ENCODE results near the gene CAD.
A peak's percentile ranks its signal among the peaks of the same experiment; 100 is the strongest.
"Not testable (repeated sequence)": the region's sequence is repeated elsewhere in the genome, so short reads cannot be mapped to it uniquely, and the experiment has no call there.

CAD gene

GRCh38 chr2:27264253-27264752 lies 47.1 kb downstream of the CAD start:
- no peaks in the 10 kb centered on the region for H3K9me3 ChIP-seq (ENCODE audit: severe bottlenecking)
- DNase-seq = peak; percentile 71
- H3K27me3 ChIP-seq (ENCODE audit: insufficient read depth, low read depth, severe bottlenecking) = peaks cover 29% of the 10 kb centered on the region
- H3K4me3 ChIP-seq (ENCODE audit: low read depth, low read length) = peak overlapping the region; percentile 76
- H3K36me3 ChIP-seq = no peaks in the 10 kb centered on the region
- 0 out of 2 replicates have a peak overlapping the region, but pooled peaks have one; percentile 34 for H3K27ac ChIP-seq
- TF ChIP-seq CTCF (IDR thresholded peaks at IDR 0.05; ENCODE audit: low read depth, low read length) = no peak

- peaks cover 29% of the 10 kb centered on the region for H3K27me3 ChIP-seq (ENCODE audit: insufficient read depth, low read depth, severe bottlenecking)
- DNase-seq = peak; percentile 84
- H3K4me3 ChIP-seq (ENCODE audit: low read depth, low read length) = peak overlapping the region; percentile 76
Measured at GRCh38 chr2:27264753-27265535, 47.8 kb downstream of the CAD start.

GRCh38 chr2:27265536-27265870 lies 48.3 kb downstream of the CAD start:
- Histone ChIP-seq H3K4me3 (ENCODE audit: low read depth, low read length) (no peak overlapping the region), H3K9me3 (ENCODE audit: severe bottlenecking) (no peaks in the 10 kb centered on the region), H3K27me3 (ENCODE audit: insufficient read depth, low read depth, severe bottlenecking) (peaks cover 29% of the 10 kb centered on the region), H3K36me3 (no peaks in the 10 kb centered on the region), H3K27ac (no peak overlapping the region)
- no peak for DNase-seq
- TF ChIP-seq CTCF (IDR thresholded peaks at IDR 0.05; ENCODE audit: low read depth, low read length) = no peak

More at GRCh38 chr2:27264753-27265535, 47.8 kb downstream of the CAD start:
- TF ChIP-seq CTCF (IDR thresholded peaks at IDR 0.05; ENCODE audit: low read depth, low read length) = peak; percentile 87
- Histone ChIP-seq H3K27ac (peak overlapping the region; percentile 34; the same call in 1 of the 2 replicates), H3K9me3 (ENCODE audit: severe bottlenecking) (no peaks in the 10 kb centered on the region), H3K36me3 (no peaks in the 10 kb centered on the region)

GRCh38 chr2:27268296-27268695 lies 51.1 kb downstream of the CAD start:
- H3K9me3 ChIP-seq (ENCODE audit: severe bottlenecking); H3K4me3 ChIP-seq (ENCODE audit: low read depth, low read length); H3K27me3 ChIP-seq (ENCODE audit: insufficient read depth, low read depth, severe bottlenecking); H3K36me3 ChIP-seq; H3K27ac ChIP-seq; DNase-seq: not testable (repeated sequence)

- no peak overlapping the region for H3K4me3 ChIP-seq (ENCODE audit: low read depth, low read length)
- H3K9me3 ChIP-seq (ENCODE audit: severe bottlenecking) = no peaks in the 10 kb centered on the region
- no peak overlapping the region for H3K27ac ChIP-seq
- no peaks in the 10 kb centered on the region for H3K36me3 ChIP-seq
- no peaks in the 10 kb centered on the region for H3K27me3 ChIP-seq (ENCODE audit: insufficient read depth, low read depth, severe bottlenecking)
- TF ChIP-seq CTCF (IDR thresholded peaks at IDR 0.05; ENCODE audit: low read depth, low read length) = no peak
- DNase-seq = no peak
Measured at GRCh38 chr2:27270131-27270530, 53.0 kb downstream of the CAD start.

- no peaks in the 10 kb centered on the region for H3K36me3 ChIP-seq
- H3K27ac ChIP-seq = no peak overlapping the region
- no peak for DNase-seq
- TF ChIP-seq CTCF (IDR thresholded peaks at IDR 0.05; ENCODE audit: low read depth, low read length) = no peak
- H3K4me3 ChIP-seq (ENCODE audit: low read depth, low read length) = no peak overlapping the region
- H3K27me3 ChIP-seq (ENCODE audit: insufficient read depth, low read depth, severe bottlenecking) = no peaks in the 10 kb centered on the region
- no peaks in the 10 kb centered on the region for H3K9me3 ChIP-seq (ENCODE audit: severe bottlenecking)
Measured at GRCh38 chr2:27270670-27271069, 53.5 kb downstream of the CAD start.

Data from WERI-Rb-1 (cell line).